ENCODE measurements around the gene GTF2F2.

DNA sequence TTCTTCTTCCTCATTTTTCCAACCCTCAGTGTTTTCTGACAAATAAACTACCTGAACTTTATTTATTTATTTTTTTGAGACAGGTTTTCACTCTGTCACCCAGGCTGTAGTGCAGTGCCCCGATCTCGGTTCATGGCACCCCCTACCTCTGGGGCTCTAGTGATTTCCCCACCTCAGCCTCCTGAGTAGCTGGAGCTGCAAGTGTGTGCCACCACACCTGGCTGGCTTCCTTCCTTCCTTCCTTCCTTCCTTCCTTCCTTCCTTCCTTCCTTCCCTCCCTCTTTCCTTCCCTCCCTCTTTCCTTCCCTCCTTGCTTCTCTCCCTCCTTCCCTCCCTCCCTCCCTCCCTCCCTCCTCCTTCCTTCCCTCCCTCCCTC, 48.2 kb downstream of the GTF2F2 start:
- TF ChIP-seq TAF1 (IDR thresholded peaks at IDR 0.05; ENCODE audit: low read depth, low read length) (no peak), POLR2A (IDR thresholded peaks at IDR 0.05; ENCODE audit: low read depth, low read length) (no peak), POLR2AphosphoS5 (IDR thresholded peaks at IDR 0.05; ENCODE audit: low read depth, low read length) (no peak)
